G401.6 (cell line): ENCODE data around the gene TECPR1.

Experiments
- FAIRE-seq: peaks from 2 replicates; lab custom pipeline; 2012; peaks lifted over from hg19 to GRCh38; lab: Jason Lieb, UNC

Gene TECPR1

GRCh38 chr7:98251601-98252424 is at the start of gene TECPR1:
Gene TECPR1 (minus strand): TSS chr7:98252232. CDS start chr7:98246146, 6,086 bp downstream.
- no peak for FAIRE-seq

- FAIRE-seq = no peak
These were observed 48.8 kb upstream of the TECPR1 start for GRCh38 chr7:98300595-98301372.

GRCh38 chr7:98297626-98298286 is 45.7 kb upstream of the TECPR1 start:
- FAIRE-seq = no peak

GRCh38 chr7:98296833-98297232 is 44.8 kb upstream of the TECPR1 start:
- no peak for FAIRE-seq

- FAIRE-seq = no peak
These were observed 43.6 kb upstream of the TECPR1 start for GRCh38 chr7:98295467-98296192.

- FAIRE-seq = peak; percentile 57
These were observed 42.9 kb upstream of the TECPR1 start for GRCh38 chr7:98294798-98295382.

GRCh38 chr7:98294326-98294725 is 42.3 kb upstream of the TECPR1 start:
- no peak for FAIRE-seq

- no peak for FAIRE-seq
These were observed 41.7 kb upstream of the TECPR1 start for GRCh38 chr7:98293746-98294145.

GRCh38 chr7:98293265-98293664 is 41.2 kb upstream of the TECPR1 start:
- no peak for FAIRE-seq

GRCh38 chr7:98291717-98292116 is 39.7 kb upstream of the TECPR1 start:
- FAIRE-seq = no peak

- FAIRE-seq = no peak
These were observed 37.4 kb upstream of the TECPR1 start for GRCh38 chr7:98289333-98289875.

- no peak for FAIRE-seq
These were observed 36.2 kb upstream of the TECPR1 start for GRCh38 chr7:98288064-98288823.

- no peak for FAIRE-seq
These were observed 35.5 kb upstream of the TECPR1 start for GRCh38 chr7:98287486-98287959.

GRCh38 chr7:98286701-98287485 is 34.9 kb upstream of the TECPR1 start:
- no peak for FAIRE-seq

GRCh38 chr7:98286093-98286539 is 34.1 kb upstream of the TECPR1 start:
- FAIRE-seq = no peak

GRCh38 chr7:98285157-98286092 is 33.4 kb upstream of the TECPR1 start:
- no peak for FAIRE-seq

- FAIRE-seq = no peak
These were observed 32.5 kb upstream of the TECPR1 start for GRCh38 chr7:98284335-98285036.

- no peak for FAIRE-seq
These were observed 31.8 kb upstream of the TECPR1 start for GRCh38 chr7:98283887-98284222.
